ENCODE data around the gene PRLR. TPM values are rescaled to one million over a fixed set of nuclear protein-coding genes. Genes with fewer than 3 reads are reported as not detected.

Gene PRLR
- total and polyA plus RNA-seq, 9 of the 15 experiments (the other 6 are each of a cell fraction or from before 2014, with no cell fraction given) = 0.02 TPM; not detected in 8

DNA sequence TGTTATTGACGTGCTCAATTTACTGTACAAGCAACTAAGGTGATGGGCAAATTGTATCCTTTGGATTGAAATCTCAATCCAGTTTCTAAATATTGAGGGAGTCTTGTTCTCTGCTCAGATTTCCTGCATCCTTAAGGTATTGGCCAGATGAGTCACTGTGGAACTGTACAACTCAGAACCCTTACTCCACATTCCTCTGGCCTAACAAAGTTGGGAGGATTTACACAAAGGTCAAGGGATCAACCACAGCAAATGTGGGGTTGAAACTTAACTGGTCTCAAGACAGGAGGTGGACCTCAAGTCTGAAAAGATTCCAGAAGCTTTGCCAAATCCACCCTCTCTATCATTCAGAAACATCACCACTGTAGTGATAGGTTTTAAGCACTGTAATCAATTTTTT, 101.0 kb downstream of the PRLR start:
- WGBS (ENCODE audit: insufficient coverage, low coverage, missing lambda C conversion rate) = 0% methylated on average over 1 of the region's 1 CpG
- in situ Hi-C loops (cut with MboI) = no loop called here
- Histone ChIP-seq H3K79me2 (ENCODE audit: control insufficient read depth, insufficient read depth, low read length) (no peaks in the 10 kb centered on the region), H3K27me3 (ENCODE audit: control insufficient read depth in 2 of 2, insufficient read depth in 2 of 2, low read length in 2 of 2) (no peaks in the 10 kb centered on the region), H3K4me3 (no peak overlapping the region), H3K9me3 (replicated peaks; ENCODE audit: control insufficient read depth, insufficient read depth, low read depth, low read length) (no peaks in the 10 kb centered on the region), H3K4me1 (replicated peaks in 1 of 2; ENCODE audit: control insufficient read depth in 2 of 2, insufficient read depth in 2 of 2, low read length in 2 of 2) (no peaks in the 10 kb centered on the region), H3K36me3 (ENCODE audit: control insufficient read depth, insufficient read depth, low read length) (no peaks in the 10 kb centered on the region), H3K9me1 (ENCODE audit: control insufficient read depth, insufficient read depth, low read length) (no peaks in the 10 kb centered on the region), H2AFZ (ENCODE audit: low read depth, low read length) (no peak overlapping the region), H4K20me1 (replicated peaks; ENCODE audit: control insufficient read depth, insufficient read depth, low read length) (no peaks in the 10 kb centered on the region), H3K27ac (ENCODE audit: extremely low read depth, low read depth, low read length) (no peak overlapping the region), H3K9ac (ENCODE audit: insufficient read depth in 1 of 2, low read depth in 2 of 2, low read length in 2 of 2) (no peak overlapping the region), H3K4me2 (ENCODE audit: insufficient read depth, low read length) (no peak overlapping the region)
- DNase-seq (ENCODE audit: extremely low read depth in 1 of 4, low spot score in 3 of 4) = no peak
- POLR2A ChIA-PET = no interaction called here
- ATAC-seq = no peak
- TF ChIP-seq POLR2H (tag; IDR thresholded peaks at IDR 0.05; ENCODE audit: low read depth) = no peak
- no peak for TF ChIP-seq FOXJ3 (CRISPR knock-in tag; IDR thresholded peaks at IDR 0.05)
- TF ChIP-seq, protein P1, sequence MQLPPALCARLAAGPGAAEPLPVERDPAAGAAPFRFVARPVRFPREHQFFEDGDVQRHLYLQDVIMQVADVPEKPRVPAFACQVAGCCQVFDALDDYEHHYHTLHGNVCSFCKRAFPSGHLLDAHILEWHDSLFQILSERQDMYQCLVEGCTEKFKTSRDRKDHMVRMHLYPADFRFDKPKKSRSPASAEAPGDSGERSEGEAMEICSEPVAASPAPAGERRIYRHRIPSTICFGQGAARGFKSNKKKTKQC (CRISPR knock-in tag; IDR thresholded peaks at IDR 0.05) = no peak
- no peak for TF ChIP-seq FOXK1 (CRISPR knock-in tag; IDR thresholded peaks at IDR 0.05; ENCODE audit: borderline replicate concordance)
- TF ChIP-seq, protein P2, sequence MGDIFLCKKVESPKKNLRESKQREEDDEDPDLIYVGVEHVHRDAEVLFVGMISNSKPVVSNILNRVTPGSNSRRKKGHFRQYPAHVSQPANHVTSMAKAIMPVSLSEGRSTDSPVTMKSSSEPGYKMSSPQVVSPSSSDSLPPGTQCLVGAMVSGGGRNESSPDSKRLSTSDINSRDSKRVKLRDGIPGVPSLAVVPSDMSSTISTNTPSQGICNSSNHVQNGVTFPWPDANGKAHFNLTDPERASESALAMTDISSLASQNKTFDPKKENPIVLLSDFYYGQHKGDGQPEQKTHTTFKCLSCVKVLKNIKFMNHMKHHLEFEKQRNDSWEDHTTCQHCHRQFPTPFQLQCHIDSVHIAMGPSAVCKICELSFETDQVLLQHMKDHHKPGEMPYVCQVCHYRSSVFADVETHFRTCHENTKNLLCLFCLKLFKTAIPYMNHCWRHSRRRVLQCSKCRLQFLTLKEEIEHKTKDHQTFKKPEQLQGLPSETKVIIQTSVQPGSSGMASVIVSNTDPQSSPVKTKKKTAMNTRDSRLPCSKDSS (IDR thresholded peaks at IDR 0.05; ENCODE audit: low read depth, partially characterized antibody) = no peak
- TF ChIP-seq KLF10 (CRISPR knock-in tag; IDR thresholded peaks at IDR 0.05) = no peak
- TF ChIP-seq, protein P3, sequence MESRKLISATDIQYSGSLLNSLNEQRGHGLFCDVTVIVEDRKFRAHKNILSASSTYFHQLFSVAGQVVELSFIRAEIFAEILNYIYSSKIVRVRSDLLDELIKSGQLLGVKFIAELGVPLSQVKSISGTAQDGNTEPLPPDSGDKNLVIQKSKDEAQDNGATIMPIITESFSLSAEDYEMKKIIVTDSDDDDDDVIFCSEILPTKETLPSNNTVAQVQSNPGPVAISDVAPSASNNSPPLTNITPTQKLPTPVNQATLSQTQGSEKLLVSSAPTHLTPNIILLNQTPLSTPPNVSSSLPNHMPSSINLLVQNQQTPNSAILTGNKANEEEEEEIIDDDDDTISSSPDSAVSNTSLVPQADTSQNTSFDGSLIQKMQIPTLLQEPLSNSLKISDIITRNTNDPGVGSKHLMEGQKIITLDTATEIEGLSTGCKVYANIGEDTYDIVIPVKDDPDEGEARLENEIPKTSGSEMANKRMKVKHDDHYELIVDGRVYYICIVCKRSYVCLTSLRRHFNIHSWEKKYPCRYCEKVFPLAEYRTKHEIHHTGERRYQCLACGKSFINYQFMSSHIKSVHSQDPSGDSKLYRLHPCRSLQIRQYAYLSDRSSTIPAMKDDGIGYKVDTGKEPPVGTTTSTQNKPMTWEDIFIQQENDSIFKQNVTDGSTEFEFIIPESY (CRISPR knock-in tag; IDR thresholded peaks at IDR 0.05) = no peak
- TF ChIP-seq SREBF2 (CRISPR knock-in tag; IDR thresholded peaks at IDR 0.05) = no peak
- TF ChIP-seq, protein P4, sequence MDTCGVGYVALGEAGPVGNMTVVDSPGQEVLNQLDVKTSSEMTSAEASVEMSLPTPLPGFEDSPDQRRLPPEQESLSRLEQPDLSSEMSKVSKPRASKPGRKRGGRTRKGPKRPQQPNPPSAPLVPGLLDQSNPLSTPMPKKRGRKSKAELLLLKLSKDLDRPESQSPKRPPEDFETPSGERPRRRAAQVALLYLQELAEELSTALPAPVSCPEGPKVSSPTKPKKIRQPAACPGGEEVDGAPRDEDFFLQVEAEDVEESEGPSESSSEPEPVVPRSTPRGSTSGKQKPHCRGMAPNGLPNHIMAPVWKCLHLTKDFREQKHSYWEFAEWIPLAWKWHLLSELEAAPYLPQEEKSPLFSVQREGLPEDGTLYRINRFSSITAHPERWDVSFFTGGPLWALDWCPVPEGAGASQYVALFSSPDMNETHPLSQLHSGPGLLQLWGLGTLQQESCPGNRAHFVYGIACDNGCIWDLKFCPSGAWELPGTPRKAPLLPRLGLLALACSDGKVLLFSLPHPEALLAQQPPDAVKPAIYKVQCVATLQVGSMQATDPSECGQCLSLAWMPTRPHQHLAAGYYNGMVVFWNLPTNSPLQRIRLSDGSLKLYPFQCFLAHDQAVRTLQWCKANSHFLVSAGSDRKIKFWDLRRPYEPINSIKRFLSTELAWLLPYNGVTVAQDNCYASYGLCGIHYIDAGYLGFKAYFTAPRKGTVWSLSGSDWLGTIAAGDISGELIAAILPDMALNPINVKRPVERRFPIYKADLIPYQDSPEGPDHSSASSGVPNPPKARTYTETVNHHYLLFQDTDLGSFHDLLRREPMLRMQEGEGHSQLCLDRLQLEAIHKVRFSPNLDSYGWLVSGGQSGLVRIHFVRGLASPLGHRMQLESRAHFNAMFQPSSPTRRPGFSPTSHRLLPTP (IDR thresholded peaks at IDR 0.05; ENCODE audit: borderline replicate concordance, extremely low read depth, insufficient read length) = no peak
- no peak for TF ChIP-seq ZNF77 (CRISPR knock-in tag; IDR thresholded peaks at IDR 0.05)
- FAIRE-seq = no peak
- intact Hi-C loops (cut with micrococcal nuclease) = no loop called here
- CTCF ChIA-PET (ENCODE audit: low intra/inter-chr PET ratio) = no interaction called here
- no TSS peak for BruUV-seq (replicated peaks)

All from K562 (cell line).